Fibroblast of peridontal ligament (primary cell): ENCODE results near the gene PPIP5K2.

ENCODE experiments used
- DNase-seq: peaks from one replicate; pipeline ENCODE4 v3.0.0-alpha.2; 2010; ENCODE audit errors: extremely low read depth

Gene PPIP5K2

DNA sequence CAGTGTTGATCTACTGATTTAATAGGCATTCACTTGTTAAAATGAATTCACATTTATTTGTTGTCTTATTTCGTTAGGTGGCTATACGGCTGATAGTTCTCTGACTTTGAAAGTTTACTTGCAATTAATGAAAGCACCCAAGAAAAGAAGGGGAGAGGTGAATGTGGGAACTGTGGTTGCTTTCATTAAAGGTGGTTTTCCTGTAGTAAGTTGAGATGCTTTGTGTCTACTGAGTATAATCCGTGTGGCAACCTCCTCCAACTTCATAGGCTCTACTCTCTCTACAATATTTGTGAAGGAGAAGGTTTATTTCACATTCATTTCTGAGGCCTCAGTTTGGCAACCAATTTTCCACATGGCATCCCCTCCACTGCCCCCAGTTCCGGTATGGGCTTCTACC lies 125.7 kb downstream of the PPIP5K2 start:
- DNase-seq: no peak

DNA sequence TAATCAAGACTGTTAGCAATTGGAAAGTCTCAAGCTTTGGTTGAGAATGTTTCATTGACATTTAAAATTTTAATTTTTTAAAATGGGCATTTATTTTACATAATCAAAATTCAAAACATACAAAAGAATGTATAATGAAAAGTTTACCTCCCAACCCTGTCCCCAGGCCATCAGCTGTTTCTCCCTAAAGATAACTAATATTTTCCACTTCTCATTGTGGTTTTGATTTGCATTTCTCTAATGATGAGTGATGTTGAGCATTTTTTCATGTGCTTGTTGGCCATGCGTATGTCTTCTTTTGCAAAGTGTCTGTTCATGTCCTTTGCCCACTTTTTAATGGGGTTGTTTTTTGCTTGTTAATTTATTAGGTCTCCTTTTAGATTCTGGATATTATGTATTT lies 127.0 kb downstream of the PPIP5K2 start:
- no peak for DNase-seq

DNA sequence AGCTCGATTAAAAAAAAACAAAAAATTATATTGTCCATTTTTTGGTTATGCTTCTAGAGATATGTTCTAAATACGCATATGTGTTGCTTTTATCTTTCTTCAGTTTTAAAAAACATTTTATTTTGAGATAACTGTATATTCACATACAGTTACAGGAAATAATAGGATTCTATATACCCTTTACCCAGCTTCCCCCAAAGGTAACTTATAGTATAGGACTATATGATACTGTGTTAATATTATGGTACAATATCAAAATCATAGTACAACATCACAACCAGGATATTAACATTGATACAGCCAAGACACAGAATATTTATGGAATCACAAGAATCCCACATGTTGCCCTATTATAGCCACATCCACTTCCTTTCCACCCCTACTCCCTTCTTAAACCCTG lies 129.0 kb downstream of the PPIP5K2 start:
- no peak for DNase-seq

DNA sequence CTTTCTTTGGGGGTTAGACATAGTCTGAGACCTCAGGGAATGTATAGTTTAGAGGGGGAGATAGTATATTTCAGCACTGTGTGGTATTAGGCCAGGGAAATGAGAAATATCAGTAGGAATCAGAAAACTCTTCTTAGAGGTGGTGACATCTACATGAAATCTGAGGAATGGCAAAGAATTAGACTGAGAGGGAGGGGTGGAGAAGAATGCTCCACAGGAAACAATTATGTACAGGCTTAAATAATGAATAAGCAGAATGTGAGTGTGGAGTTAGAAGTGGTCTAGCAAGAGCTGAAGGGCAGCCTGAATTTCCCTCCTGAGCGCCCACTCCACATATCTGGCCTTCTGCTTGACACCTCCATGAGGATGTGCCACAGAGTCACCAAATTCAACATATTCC lies 134.8 kb downstream of the PPIP5K2 start:
- no peak for DNase-seq

DNA sequence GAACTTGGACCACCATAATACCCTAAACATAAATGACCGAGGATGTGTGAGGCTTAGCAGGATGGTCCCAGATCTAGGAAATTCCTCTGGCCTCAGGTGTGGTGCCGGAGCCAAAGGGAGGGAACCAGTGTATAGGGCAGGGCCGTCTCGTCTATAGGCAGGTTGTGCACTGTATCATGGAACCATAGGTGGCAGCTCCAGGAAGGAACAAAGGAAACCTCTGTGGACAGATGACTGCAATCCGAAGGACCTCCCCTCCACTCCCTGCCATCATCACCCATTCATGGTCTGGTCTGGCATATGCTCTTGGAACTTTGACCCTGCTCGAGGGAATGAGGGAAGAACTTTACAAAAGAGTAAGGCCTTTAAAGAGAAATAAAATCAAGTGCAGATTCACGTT lies 135.6 kb downstream of the PPIP5K2 start:
- no peak for DNase-seq

DNA sequence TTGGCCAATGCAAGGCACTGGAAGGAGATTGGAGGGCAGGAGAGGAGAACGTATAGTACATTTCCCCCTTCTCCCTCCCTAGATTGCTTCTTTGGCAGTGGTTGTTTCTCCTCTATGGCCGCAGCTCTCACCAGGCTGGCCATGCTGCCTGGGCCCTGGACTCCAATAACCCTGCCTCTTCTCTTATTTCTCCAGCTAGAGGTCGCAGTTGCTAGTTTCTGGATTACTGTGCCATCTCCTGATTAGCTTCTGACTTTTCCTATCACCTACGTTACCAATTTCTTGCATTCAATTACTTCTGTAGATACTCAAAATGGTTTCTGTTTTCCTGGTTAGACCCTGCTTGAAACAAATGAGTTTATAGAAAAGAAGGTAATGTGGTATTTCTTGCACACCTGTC lies 136.1 kb downstream of the PPIP5K2 start:
- no peak for DNase-seq

DNA sequence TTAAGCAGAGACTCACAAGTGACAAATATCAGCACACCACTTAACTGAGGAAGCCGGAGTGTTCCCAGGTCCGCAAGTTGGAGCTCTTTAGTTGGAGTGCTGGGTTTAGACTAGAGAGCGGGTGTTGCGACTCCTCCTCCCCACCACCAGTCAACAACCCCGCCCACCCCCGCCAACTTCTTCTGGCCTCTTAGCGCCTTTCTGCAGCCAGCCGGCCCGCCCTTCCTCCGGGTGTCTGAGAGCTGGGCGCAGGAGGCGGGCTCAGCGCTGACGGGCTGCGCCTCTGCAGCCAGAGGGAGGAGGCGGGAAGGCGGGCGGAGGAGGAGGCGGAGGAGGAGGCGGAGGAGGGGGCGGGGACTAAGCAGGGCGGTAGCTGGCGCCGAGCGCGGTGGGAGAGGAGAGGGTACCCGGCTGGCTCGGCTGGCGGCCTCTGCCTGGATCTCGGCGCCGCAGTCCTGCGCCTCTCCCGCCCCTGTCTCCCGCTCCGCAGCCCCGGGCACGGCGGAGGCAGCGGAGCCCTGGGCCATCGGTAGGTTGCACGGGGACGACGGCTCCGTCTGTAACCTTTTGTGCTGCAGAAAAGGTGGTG lies 138.4 kb downstream of the PPIP5K2 start, which contains the start of gene MACIR:
Gene MACIR, plus strand, starts transcription at position 396 of the 589 bp plus-strand sequence. CDS start 17,157 bp downstream, outside the sequence.
- peak; percentile 94 for DNase-seq

DNA sequence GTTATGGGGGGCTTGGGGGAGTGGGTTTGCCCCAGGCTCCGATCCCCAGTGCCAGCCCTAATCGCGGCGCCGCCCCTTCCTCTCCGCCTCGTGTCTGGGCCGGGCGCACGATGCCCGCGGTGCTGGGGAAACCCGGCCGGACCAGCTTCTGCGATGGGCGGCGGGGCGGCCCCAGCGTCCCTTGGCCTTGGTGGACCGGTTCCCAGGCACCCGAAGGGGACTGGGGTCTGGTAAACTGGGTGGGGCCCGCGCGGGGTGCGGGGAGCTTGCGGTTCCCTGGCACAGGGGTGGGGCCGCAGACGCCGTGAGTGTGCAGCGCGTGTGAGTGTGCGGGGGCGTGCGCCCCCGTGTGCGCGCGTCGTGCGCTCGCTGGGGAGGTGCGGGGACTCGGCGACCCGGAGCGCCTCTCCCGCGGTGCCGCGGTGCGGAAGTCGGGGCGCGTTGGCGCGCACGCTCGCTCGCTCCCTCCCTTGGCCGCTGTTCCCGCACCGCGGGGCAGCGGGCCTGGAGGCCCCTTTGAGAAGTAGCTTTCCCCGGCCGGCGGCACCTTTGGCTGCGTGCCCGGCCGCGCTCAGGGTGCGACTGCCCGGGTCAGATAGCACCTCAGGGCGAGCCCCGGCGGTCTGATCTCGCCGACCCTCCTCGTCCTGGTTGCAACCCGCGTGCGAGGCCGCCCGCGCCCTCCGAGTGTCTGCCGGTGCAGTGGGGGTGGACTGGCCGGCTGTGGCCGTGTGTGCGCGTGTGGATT lies 139.0 kb downstream of the PPIP5K2 start:
- DNase-seq: no peak

DNA sequence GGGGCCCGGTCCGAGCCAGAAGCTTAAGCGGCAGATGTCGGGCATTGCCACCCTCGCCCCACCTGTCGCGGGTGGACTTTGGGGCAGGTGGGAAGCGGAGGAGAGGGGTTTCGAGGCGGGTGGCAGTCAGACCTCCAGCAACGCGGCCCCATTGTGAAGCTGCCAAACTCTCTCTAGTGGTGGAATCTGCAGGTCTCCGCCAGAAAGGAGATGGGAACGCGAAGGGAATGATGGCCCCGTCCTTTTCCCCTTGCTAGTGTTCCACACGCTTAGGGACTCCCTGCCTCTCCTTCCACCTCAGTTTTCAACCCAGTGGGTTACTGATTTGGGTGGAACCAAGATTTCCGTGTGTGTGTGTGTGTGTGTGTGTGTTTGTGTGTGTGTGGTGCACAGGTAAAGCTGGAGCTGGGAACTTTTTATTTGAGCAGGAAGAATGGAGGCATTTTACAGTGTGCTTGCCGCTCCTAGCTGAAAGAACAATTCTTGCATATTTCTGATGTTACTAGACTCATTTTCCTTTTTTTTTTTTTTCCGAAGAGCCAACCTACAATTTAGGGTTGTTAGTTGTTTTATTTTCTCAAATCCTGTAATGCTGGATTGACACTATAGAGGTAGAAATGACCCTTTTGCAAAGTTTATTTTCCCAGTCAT lies 139.7 kb downstream of the PPIP5K2 start:
- DNase-seq: peak; percentile 34

DNA sequence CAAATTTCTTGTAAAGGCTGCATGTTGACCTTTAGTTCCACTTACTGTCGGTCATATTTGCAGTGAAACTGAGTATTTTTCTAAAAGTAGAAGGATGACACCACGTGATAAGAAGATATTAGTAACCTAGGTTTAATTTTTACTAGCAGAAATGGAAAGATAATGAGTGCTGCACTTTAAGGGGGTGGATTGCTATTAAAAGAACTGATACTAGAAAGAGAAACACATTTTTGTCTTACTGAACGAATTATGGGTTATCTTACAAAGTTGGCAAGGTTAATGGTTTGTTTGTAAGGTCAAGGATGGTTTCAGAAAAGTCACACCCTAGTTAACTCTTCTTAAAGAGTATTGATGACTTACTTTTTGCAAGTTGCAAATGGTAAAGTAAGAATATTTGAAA lies 140.8 kb downstream of the PPIP5K2 start:
- DNase-seq: no peak
